ENCODE measurements around the gene MTERF4.

- TF ChIP-seq CTCF (IDR thresholded peaks at IDR 0.05): no peak
- TF ChIP-seq POLR2A (IDR thresholded peaks at IDR 0.05): no peak
Observed at GRCh38 chr2:241128266-241128665, 26.2 kb upstream of the MTERF4 start.

Data from prostate gland (tissue), 2 donors.